ENCODE results near the gene USP4.

USP4 gene

GRCh38 chr3:49294343-49294742, 45.5 kb downstream of the USP4 start:
- FAIRE-seq: no peak

GRCh38 chr3:49283997-49284396, 55.9 kb downstream of the USP4 start:
- FAIRE-seq: no peak

DNA sequence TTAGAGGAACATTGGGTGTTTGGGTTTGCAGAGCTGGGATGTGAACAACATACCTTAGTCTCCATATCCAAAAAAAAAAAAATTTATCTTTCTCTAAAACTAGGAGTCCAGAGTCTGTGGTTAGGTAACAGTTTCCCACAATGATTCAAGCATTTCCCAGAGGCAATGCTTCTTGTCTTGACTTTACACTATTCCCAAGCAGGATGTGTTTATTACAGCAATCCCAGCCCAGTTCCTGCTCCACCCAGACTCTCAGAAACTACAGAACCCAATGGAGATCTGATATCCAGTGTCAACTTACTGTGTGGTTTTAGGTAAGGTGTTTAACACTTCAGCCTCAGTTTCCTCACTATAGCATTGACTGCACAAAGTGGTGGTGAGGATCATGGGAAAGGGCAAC, 60.5 kb downstream of the USP4 start:
- no peak for FAIRE-seq

GRCh38 chr3:49278548-49278947, 61.3 kb downstream of the USP4 start:
- FAIRE-seq: no peak

GRCh38 chr3:49277383-49277775, 62.5 kb downstream of the USP4 start:
- FAIRE-seq: no peak

- FAIRE-seq: no peak
Measured at GRCh38 chr3:49276475-49277382, 63.1 kb downstream of the USP4 start, which contains the start of gene C3orf62. TSS of gene C3orf62 (minus strand) at chr3:49277232. CDS start at chr3:49276872, 360 bp downstream.

GRCh38 chr3:49273825-49274532, 65.9 kb downstream of the USP4 start:
- FAIRE-seq: no peak

DNA sequence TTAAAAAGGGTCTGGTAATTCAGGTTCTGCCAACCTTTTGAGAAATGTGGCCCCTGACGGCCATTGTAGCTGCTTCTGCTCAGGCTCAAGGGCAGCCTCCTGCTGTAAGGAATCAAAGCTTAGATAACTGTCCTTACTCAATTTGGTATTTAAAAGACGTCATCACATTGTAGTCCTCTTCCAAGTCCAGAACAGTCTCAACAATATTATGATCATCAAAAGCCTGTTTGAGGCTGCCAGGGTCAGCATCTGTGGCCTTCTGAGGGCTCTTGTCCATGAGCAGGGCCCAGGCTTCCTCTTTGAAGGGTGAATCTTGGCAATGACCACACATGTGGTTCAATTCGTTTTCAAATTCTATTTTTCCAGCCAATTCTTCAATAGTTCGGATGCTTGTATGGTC, 68.8 kb downstream of the USP4 start:
- FAIRE-seq: no peak

- FAIRE-seq: no peak
Measured at GRCh38 chr3:49270156-49270500, 69.7 kb downstream of the USP4 start.

GRCh38 chr3:49269443-49270155, 70.3 kb downstream of the USP4 start:
- FAIRE-seq: no peak

- no peak for FAIRE-seq
Measured at GRCh38 chr3:49266410-49267095, 73.3 kb downstream of the USP4 start.

GRCh38 chr3:49265661-49266386, 74.0 kb downstream of the USP4 start:
- no peak for FAIRE-seq

- FAIRE-seq: no peak
Measured at GRCh38 chr3:49263159-49263889, 76.5 kb downstream of the USP4 start.

DNA sequence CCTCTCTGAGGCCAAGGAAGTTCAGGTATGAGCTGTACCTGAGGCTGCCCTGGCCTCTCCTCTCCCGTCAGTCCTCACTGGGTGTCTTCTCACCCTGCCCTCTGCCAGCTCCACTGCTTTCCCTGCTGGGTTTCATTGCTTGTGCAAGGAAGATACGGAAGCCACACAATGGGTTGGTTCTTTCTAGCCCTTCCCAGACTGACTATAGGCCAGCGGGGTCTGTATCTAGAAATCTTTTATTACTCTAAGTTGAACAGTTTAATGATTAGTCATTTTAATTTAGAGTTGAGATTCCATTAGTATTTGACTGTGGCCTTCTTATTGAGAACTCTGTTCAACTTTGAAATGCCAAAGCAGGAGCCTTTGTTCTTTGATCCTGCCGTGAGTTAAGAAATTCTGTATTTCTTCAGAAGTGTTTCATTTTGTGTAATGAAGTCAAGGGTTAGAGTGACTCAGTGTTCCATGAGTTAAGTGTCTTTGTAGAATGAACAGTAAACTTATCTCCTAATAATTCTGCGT, 79.0 kb downstream of the USP4 start:
- no peak for FAIRE-seq

GRCh38 chr3:49257187-49257586, 82.7 kb downstream of the USP4 start:
- FAIRE-seq: no peak

DNA sequence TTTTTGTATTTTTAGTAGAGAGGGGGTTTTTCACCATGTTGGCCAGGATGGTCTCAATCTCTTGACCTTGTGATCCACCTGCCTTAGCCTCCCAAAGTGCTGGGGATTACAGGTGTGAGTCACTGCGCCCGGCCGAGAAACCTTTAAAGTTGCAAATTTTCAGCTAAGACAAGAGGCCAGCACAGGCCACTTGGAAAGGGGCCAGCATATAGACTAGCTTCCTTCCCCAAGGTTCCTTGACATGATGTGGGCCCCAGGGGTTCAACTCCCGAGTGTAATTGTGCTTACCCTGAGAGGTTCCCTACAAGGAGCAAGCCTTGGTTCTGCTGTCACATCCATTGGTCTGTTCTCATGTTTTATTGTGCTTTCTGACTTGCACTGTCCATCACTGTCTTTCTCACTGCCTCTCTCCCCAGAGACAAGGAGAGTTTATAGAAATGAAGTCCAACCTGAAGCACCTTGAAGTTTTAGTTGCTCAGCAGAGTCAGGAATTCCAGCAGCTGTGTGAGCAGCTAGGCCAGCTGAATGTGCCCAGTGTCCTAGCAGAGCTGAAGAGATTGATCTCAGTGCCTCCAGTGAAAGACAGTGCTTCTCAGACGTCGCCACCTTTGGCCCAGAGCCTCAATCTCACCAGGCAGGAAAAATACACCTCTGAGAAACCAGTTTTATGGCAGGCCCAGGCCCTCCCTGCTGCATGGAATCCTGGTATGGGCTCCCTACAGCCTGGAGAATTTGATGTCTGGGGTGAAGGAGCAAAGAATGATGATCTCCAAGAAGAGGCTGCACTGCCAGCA, 83.9 kb downstream of the USP4 start:
- FAIRE-seq: no peak

DNA sequence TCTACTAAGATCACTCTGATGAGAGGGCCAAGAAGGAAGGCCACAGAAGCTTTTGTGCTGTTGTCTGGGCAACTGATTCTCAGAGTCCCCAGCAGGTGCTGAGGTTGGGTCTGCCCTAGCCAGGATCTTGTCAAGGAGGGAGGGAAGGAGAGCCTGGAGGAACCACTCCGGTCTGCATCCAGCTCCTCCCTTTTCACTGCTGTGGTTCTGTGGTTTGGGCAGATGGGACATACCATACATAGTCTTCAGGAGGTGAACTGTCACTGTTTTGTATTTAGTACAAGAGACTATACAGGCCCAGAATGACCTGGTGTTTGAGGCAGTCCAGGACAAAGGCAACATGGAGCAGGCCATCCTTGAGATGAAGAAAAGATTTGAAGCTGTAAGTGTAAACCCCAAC, 84.7 kb downstream of the USP4 start:
- FAIRE-seq: no peak

DNA sequence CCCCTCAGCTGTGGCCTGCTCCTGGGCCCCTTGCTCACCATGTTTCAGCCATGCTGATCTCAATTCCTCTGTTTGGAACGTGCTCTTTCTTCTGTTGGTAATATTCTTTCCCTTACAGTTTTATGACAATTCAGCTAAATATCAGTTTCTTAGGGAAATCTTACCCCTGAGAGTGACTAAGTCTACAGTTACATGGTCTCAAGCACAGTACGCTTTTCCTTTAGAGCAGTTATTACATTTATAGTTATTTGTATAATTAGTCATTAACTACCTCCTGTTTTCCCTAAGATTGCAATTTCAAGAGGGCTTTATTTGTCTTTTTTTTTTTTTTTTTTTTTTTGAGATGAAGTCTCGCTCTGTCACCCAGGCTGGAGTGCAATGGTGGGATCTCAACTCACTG, 86.3 kb downstream of the USP4 start:
- no peak for FAIRE-seq

DNA sequence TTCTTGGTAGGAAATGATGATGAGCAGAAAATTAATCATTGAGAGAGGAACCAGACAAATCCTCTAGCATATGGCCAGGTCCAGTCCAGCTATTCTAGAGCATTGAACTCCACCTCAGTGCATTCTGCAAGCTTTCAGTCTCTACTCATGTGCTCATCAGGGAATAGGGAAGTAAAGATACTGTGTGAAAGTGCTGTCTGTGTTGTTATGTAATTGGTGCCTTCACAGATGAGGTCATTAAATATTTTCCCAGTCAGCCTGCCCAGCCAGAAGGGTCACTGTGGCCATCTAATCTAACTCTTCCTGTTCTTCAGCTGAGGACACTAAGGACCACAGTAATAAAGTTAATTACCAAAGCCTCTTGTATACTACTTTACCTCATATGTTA, 91.0 kb downstream of the USP4 start:
- no peak for FAIRE-seq

- FAIRE-seq: no peak
Measured at GRCh38 chr3:49244581-49245205, 95.2 kb downstream of the USP4 start.

All from A204.1 (cell line).